Activated T-helper 2 cell treated with anti-CD3 and anti-CD28 coated beads, Interferon-gamma antibody, Interleukin-2, Interleukin-4, amounts not matched to agents 10 μg/mL and 5 μg/mL and 100 μg/mL, durations not matched to agents 14 hours and 24 hours and 36 hours (primary cell): ENCODE data around the gene AOPEP. TPM values are rescaled to one million over a fixed set of nuclear protein-coding genes. Genes with fewer than 3 reads are reported as not detected.

ENCODE experiments used
- DNase-seq: peaks from one replicate; pipeline ENCODE4 v3.0.0; 2021; ENCODE audit warnings: low spot score
- H3K27ac Mint-ChIP-seq: one replicate; pipeline ENCODE4 v1.8.0; 2021; ENCODE audit warnings: mixed read lengths
- H3K27me3 Mint-ChIP-seq: one replicate; pipeline ENCODE4 v1.8.0; 2021; ENCODE audit warnings: low read depth, mixed read lengths
- H3K36me3 Mint-ChIP-seq: one replicate; pipeline ENCODE4 v1.8.0; 2021; ENCODE audit warnings: low read depth, mixed read lengths
- H3K4me1 Mint-ChIP-seq: one replicate; pipeline ENCODE4 v1.8.0; 2021; ENCODE audit warnings: low read depth, mixed read lengths
- H3K4me3 Mint-ChIP-seq: one replicate; pipeline ENCODE4 v1.8.0; 2021; ENCODE audit warnings: low read depth, mild to moderate bottlenecking, moderate library complexity, mixed read lengths
- H3K9me3 Mint-ChIP-seq: one replicate; pipeline ENCODE4 v1.8.0; 2021; ENCODE audit warnings: mixed read lengths
- intact Hi-C: fragments of 100-400 bp; cut with micrococcal nuclease; formaldehyde crosslinking; loops from one replicate; pipeline ENCODE4 v1.15.1; 2023
- total RNA-seq: library from RNA; stranded (reverse); gene quantifications from 2 replicates; pipeline ENCODE4 v1.2.3, GENCODE V29; 2022

AOPEP gene
- total RNA-seq, 1 donor from 2014 or later: 24.6 TPM

DNA sequence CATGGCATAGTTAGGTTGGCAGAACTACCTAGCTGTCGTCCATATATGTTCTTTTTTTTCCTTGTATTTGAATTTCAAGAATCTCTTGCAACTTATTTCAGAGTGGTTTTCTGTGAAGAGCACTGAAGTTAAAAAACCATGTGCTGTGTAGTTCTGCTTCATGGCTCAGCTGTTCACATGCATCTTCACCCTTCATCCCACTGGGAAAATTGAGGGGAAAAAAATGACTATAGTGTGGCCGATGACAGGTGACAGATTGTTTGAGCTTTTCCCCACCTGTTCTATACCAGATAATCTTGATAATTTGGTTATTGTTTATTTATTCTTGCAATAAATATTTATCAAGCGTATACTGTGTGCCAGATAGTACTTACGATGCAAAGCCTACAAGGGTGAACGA lies 77.8 kb downstream of the AOPEP start:
- H3K36me3 Mint-ChIP-seq: peaks cover 17% of the 10 kb centered on the region
- H3K4me3 Mint-ChIP-seq: no peak overlapping the region
- H3K27ac Mint-ChIP-seq: no peak overlapping the region
- H3K27me3 Mint-ChIP-seq: peaks cover 2% of the 10 kb centered on the region
- no peak for DNase-seq
- H3K9me3 Mint-ChIP-seq: no peaks in the 10 kb centered on the region
- peaks cover 22% of the 10 kb centered on the region for H3K4me1 Mint-ChIP-seq
- intact Hi-C loops: loop anchor here (5.0 kb wide), 2 partner anchors 73 to 203 kb away; no protein-coding TSS in a partner anchor

DNA sequence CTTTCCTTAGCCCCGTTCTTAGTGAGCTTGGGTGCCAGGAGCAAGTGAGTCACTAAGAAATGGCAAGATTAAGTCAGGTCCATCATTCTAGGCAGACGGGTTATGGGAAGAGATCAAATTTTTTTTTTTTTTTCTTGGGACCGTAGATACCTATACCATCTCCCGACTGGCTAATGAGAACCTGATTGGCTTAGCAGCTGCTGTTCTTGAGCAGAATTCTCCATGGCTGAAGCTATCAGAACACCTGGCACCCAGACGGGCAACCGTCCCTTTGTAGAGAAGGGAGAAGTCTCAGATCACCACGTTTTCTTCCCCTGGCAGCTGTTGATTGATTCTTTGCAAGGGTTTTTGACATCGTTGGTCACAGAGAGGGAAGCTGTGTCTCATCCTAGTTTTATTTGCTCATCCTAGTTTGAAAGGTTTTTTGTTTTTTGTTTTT lies 78.6 kb downstream of the AOPEP start:
- Mint-ChIP-seq H3K4me3 (no peak overlapping the region), H3K4me1 (peaks cover 22% of the 10 kb centered on the region), H3K36me3 (peaks cover 20% of the 10 kb centered on the region), H3K27me3 (peaks cover 2% of the 10 kb centered on the region), H3K27ac (no peak overlapping the region), H3K9me3 (no peaks in the 10 kb centered on the region)
- intact Hi-C loops: no loop called here
- DNase-seq: no peak

DNA sequence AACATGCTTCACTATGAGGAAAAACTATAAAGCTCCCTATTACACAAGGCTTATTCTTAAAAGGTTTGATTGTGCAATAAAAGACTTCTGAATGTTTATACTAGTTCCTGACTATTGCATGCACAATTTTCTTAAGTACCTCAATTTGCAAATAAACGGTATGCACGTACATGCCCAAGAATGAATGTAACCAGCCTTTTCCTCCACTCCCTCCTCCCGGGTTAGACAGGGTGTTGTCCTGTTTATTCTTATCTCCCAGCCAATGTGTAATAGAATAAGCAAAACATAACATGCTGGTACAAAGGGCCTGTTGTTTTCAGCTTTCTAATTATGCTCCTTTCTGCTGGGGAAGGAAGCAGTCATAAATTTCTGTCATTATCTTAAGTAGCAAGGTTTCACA lies 79.1 kb downstream of the AOPEP start:
- Mint-ChIP-seq H3K4me3 (no peak overlapping the region), H3K9me3 (no peaks in the 10 kb centered on the region), H3K27me3 (peaks cover 2% of the 10 kb centered on the region), H3K27ac (no peak overlapping the region), H3K4me1 (peaks cover 22% of the 10 kb centered on the region), H3K36me3 (peaks cover 20% of the 10 kb centered on the region)
- intact Hi-C loops: no loop called here
- DNase-seq: no peak

DNA sequence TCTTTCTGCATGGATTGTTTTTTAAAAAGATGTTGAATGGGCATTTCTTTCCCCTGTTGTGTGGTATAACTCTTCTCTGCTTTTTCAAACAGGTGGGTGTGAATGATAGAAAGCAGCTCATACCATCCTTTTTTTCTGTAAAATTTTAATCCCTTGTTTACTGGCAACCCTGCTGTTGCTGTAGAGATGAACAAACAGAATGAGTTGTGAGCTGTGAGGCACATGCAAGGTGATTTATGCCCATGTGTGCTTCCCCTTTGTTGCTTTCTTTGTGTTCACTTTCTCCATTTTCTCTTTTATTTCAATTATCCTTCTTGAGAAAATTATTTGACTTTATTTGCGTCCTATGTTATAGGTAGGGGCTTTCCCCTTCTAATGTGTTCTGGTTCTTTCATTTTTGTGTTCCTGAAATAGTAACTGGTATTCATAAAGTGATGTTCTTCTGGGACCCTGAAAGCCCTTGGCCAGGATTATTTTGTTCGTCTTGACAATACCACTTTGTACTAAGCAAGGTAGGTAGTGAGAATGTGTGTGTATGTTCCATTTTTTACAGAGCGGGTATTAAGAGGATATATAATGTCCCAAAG lies 79.9 kb downstream of the AOPEP start:
- H3K27me3 Mint-ChIP-seq: peaks cover 2% of the 10 kb centered on the region
- H3K4me3 Mint-ChIP-seq: no peak overlapping the region
- intact Hi-C loops: no loop called here
- peaks cover 13% of the 10 kb centered on the region for H3K36me3 Mint-ChIP-seq
- no peaks in the 10 kb centered on the region for H3K9me3 Mint-ChIP-seq
- no peak overlapping the region for H3K27ac Mint-ChIP-seq
- H3K4me1 Mint-ChIP-seq: peaks cover 22% of the 10 kb centered on the region
- DNase-seq: no peak

DNA sequence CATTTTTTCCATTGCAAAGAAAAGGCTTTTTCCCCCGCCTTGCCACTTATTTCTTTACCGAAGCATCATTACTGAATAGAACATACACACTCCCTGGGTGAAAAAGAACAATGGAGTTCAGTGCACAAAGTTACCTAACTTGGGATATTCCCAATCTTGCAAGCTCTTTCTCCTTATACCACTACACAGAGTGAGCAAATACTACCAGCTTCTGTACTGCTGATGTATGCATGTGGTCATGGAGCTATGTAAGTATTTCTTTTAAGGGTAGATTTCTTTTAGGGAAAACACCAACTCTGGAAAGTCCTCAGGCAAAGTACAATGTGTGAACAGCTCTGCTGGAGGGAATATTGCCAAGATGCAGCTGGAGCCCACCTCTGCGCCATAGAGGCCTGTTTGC lies 81.1 kb downstream of the AOPEP start:
- peaks cover 8% of the 10 kb centered on the region for H3K36me3 Mint-ChIP-seq
- no peaks in the 10 kb centered on the region for H3K9me3 Mint-ChIP-seq
- peaks cover 19% of the 10 kb centered on the region for H3K4me1 Mint-ChIP-seq

DNA sequence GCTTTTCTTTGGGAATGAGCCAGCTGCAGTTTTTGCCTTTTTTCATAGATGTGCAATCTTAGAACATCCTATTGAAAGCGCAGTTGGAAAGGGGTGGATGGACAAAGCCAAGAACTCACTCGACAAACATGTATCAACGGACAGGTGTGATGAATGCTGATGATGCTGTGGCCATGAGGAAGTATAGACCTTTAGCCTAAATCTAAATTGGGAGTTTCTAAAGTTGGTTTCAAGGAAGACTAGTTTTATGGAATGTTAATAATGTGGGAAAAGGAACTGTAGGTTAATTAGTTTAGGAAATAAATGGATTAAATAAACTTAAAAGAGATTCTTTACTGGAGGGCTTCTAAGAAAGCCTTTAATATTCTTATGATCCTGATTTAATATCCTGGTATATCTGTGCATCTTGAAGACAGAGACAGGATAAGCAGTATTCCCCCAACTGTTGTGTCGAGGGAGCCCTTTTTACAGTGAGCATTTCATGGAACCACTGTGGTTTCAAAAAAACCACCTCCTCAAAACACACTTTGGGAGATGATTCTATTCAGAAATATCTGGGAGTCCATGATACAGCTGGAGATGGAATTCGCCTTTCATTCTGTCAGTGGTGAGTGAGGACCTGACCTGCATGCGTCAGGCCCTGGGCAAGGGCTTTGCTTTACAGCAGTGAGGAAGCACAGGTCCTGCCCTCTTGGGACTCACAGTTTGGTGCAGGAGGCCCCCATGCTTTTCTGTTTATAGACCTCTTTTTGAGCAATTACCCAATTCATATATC lies 82.6 kb downstream of the AOPEP start:
- H3K36me3 Mint-ChIP-seq: peaks cover 8% of the 10 kb centered on the region
- H3K27me3 Mint-ChIP-seq: peaks cover 2% of the 10 kb centered on the region
- peaks cover 7% of the 10 kb centered on the region for H3K4me1 Mint-ChIP-seq
- DNase-seq: no peak
- H3K27ac Mint-ChIP-seq: no peak overlapping the region
- no peaks in the 10 kb centered on the region for H3K9me3 Mint-ChIP-seq
- intact Hi-C loops: no loop called here
- H3K4me3 Mint-ChIP-seq: no peak overlapping the region

More for the DNA sequence above, 81.1 kb downstream of the AOPEP start:
- Mint-ChIP-seq H3K27ac (no peak overlapping the region), H3K27me3 (peaks cover 2% of the 10 kb centered on the region), H3K4me3 (no peak overlapping the region)
- intact Hi-C loops: no loop called here
- DNase-seq: no peak

DNA sequence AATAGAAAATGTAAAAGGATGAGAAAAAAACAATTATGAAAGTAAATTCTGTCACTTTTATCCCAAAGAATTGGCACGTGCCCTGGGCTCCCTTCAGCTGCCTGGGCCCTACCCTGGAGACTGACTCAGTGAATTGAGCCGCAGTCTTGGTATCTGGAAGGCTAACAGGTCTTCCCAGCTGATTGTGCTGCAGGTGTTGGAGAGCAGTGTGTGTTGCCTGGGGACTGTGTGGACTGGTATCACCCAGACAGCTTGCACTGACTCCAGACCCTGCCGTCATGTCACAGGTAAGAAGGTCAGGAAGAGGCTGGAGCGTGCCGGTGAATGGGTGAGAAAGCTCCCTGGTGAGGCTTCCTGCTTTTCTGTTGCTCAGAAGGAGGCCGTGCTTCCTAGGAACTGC lies 83.3 kb downstream of the AOPEP start:
- Mint-ChIP-seq H3K27me3 (peaks cover 2% of the 10 kb centered on the region), H3K9me3 (no peaks in the 10 kb centered on the region), H3K4me1 (peaks cover 7% of the 10 kb centered on the region), H3K4me3 (no peak overlapping the region), H3K27ac (no peak overlapping the region), H3K36me3 (peaks cover 8% of the 10 kb centered on the region)
- no peak for DNase-seq
- intact Hi-C loops: no loop called here

DNA sequence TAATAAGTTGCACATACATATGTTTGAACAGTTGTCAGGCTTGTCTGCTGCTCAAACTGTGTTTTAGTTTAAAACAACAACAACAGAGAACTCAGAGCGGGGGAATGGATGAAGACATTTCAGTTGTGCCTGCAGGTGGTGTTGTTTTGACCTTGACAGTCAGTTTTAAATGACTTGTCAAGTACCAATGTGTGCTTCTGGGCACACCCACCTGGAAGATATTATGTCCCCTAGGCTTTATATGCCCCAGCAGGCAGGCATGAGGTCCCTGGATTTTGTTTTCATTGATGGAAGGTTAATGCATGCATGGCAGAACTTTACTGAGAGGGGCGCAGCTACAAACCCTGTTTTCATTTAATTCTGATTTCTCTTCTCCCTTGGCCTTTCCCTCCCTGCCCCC lies 84.6 kb downstream of the AOPEP start:
- DNase-seq: no peak
- Mint-ChIP-seq H3K27me3 (no peaks in the 10 kb centered on the region), H3K9me3 (no peaks in the 10 kb centered on the region), H3K4me1 (peaks cover 7% of the 10 kb centered on the region), H3K4me3 (no peak overlapping the region), H3K36me3 (peaks cover 8% of the 10 kb centered on the region), H3K27ac (no peak overlapping the region)
- intact Hi-C loops: no loop called here

DNA sequence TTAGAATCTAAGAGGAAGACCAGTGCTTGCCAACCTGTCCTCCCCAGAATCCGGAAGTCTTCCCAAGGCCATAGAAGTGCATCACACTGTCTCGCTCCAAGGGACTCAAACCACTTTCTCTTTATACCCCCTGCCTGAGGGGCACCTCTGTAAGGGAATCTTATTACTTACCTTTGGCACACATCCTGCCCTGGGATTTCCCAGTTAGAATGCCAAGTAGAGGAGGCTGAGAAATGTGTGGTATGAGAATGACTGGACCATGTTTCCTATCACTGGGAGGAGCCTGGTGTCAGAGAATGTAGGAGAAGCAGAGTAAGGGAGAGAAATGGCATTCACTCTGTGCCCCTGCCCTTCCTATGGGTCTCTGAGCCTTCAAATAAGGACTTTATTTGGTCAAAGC lies 85.8 kb downstream of the AOPEP start:
- intact Hi-C loops: no loop called here
- H3K27ac Mint-ChIP-seq: no peak overlapping the region
- H3K9me3 Mint-ChIP-seq: no peaks in the 10 kb centered on the region
- peaks cover 6% of the 10 kb centered on the region for H3K36me3 Mint-ChIP-seq
- no peak overlapping the region for H3K4me3 Mint-ChIP-seq
- no peak for DNase-seq
- no peaks in the 10 kb centered on the region for H3K27me3 Mint-ChIP-seq
- peaks cover 3% of the 10 kb centered on the region for H3K4me1 Mint-ChIP-seq

DNA sequence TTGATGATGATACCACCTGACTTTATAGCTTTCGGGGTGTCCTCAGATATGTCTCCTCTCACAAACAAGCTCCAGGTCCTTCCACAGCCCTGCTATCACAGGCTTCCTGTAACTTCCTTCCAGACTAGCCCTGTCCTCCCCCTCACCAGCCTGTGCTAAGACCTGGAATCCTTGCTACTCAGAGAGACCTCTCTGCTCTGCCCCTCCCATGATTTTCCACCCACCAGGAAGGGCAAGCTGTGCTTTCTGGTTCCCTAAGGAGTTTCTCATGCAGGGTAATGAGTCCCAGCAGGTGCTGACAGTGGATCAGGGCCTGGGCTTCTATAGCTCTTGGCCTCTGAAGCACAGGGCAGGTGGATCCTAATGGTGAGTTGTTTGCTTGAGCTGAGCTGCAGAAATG lies 86.9 kb downstream of the AOPEP start:
- no peak for DNase-seq
- Mint-ChIP-seq H3K4me3 (no peak overlapping the region), H3K27ac (no peak overlapping the region), H3K9me3 (no peaks in the 10 kb centered on the region), H3K36me3 (peaks cover 3% of the 10 kb centered on the region), H3K4me1 (peaks cover 3% of the 10 kb centered on the region), H3K27me3 (no peaks in the 10 kb centered on the region)
- intact Hi-C loops: no loop called here

DNA sequence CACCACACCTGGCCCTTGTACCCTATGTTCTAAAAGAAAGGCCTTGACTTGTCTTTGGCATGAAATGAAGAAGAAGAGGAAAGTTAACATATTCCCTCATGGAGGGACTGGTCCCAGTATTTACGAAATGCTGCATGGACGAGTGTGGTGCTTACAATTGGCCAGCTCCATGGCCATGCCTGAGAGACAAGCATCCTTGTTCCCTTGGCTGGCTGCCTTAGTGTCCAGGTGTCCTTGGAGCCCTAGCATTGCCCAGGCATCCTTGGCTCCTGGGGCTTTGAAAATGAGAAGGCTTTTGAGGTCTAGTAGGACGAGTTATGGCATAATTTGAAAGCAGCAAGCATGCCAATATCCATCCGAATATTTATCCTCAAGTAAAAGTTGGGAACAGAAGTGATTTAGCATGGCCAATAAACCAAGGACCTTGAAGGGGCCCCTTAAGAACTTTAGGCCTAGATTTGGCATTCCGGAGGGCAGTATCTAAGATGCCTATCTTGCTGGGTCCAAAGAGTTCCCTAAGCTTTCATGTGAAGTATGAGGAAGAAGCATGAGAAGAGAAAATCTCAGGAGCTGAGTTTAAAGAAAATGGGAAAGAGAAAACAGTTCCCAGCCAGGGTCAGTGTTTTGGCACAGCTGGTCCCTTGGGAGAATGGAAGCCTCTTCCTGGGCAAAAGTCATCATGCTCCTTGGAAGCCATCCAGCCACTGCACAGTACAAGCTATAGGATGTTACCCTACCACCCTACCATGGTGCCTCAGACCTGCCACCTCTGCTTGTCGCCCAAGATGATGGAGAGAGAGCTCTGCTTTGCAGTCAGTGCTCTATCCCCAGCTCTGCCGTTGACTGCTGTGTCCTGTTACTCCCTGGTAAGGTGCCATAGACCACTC lies 91.0 kb downstream of the AOPEP start:
- Mint-ChIP-seq H3K4me1 (peaks cover 9% of the 10 kb centered on the region), H3K4me3 (no peak overlapping the region), H3K9me3 (no peaks in the 10 kb centered on the region), H3K27me3 (no peaks in the 10 kb centered on the region), H3K36me3 (no peaks in the 10 kb centered on the region), H3K27ac (no peak overlapping the region)
- DNase-seq: no peak
- intact Hi-C loops: no loop called here

DNA sequence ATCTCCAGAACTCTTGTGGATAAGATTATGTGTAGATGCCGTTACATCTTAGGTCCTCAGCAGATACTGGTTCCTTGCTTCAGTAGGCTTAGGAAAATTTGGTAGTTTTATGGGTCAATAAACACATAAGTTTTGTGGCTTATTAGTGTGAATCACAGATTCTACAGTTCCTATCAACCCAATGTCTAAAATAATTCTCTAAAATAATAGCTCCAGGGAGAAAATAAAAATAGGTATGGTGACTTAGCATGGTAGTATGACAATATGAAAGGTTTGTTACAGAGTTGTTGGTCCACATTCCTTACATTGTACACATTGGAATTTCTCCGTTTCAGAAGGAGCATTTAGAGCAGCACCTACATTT lies 91.7 kb downstream of the AOPEP start:
- H3K27me3 Mint-ChIP-seq: no peaks in the 10 kb centered on the region
- no peak overlapping the region for H3K27ac Mint-ChIP-seq
- no peak for DNase-seq
- intact Hi-C loops: no loop called here
- H3K4me1 Mint-ChIP-seq: peaks cover 9% of the 10 kb centered on the region
- no peaks in the 10 kb centered on the region for H3K9me3 Mint-ChIP-seq
- no peak overlapping the region for H3K4me3 Mint-ChIP-seq
- no peaks in the 10 kb centered on the region for H3K36me3 Mint-ChIP-seq
